Colonic mucosa (tissue), 4 donors: ENCODE data around the gene DCAF4L1. TPM values are rescaled to one million over a fixed set of nuclear protein-coding genes. Genes with fewer than 3 reads are reported as not detected.

ENCODE experiments used
- DNase-seq: peaks from one replicate; pipeline ENCODE4 v3.0.0-alpha.2; 2020
- H3K27ac ChIP-seq: fragments of 200-600 bp; one replicate; pipeline ENCODE4 v1.8.0; 2021
- H3K27me3 ChIP-seq: fragments of 200-600 bp; one replicate; pipeline ENCODE4 v1.8.0; 2021
- H3K36me3 ChIP-seq: fragments of 200-600 bp; one replicate; pipeline ENCODE4 v1.8.0; 2021
- H3K4me1 ChIP-seq: fragments of 200-600 bp; one replicate; pipeline ENCODE4 v1.8.0; 2021; ENCODE audit warnings: mild to moderate bottlenecking
- H3K4me3 ChIP-seq: fragments of 200-600 bp; one replicate; pipeline ENCODE4 v1.8.0; 2021
- H3K9ac ChIP-seq, 2 donors: one replicate each; pipeline ENCODE4 v1.7.0; 2013; ENCODE audit warnings: control low read depth in 2 of 2, low read depth in 2 of 2, low read length in 2 of 2
- H3K9me3 ChIP-seq: fragments of 200-600 bp; one replicate; pipeline ENCODE4 v1.8.0; 2021
- CTCF ChIP-seq: fragments of 200-600 bp; IDR thresholded peaks from one replicate; pipeline ENCODE4 v1.8.0; 2022; ENCODE audit warnings: antibody characterized with exemption, mild to moderate bottlenecking
- intact Hi-C: fragments of 100-400 bp; cut with DNase I; formaldehyde crosslinking; loops from one replicate; pipeline ENCODE4 v1.14.1; 2022
- total RNA-seq, 2 donors: library from RNA; stranded (reverse); fragmentation: NEBNext Ultra II Directional in 1 of 2; extraction: Animal tissue kit (Norgen Biotek cat#: 25700) in 1 of 2; gene quantifications; one replicate each; pipeline ENCODE4 v1.2.1, GENCODE V29; 2021
- donor health status: healthy.
- donor health status: DM: no; HTN: no; CAD: no.
- donor health status: DM: no; HTN: no; CAD: no.

The DCAF4L1 gene
- total RNA-seq, 2 donors from 2014 or later: 0.05 to 0.15 TPM

GRCh38 chr4:41935652-41936021, 45.9 kb upstream of the DCAF4L1 start:
- TF ChIP-seq CTCF: no peak
- Histone ChIP-seq H3K9me3 (no peaks in the 10 kb centered on the region), H3K4me3 (peak overlapping the region; percentile 86), H3K36me3 (no peaks in the 10 kb centered on the region), H3K27me3 (no peaks in the 10 kb centered on the region), H3K4me1 (no peaks in the 10 kb centered on the region), H3K9ac (peak overlapping the region; percentile 70 to 91), H3K27ac (peak overlapping the region; percentile 72)
- no peak for DNase-seq
- intact Hi-C loops: no loop called here

- Histone ChIP-seq H3K27ac (no peak overlapping the region), H3K36me3 (peaks cover 4% of the 10 kb centered on the region), H3K9ac (no peak overlapping the region), H3K27me3 (no peaks in the 10 kb centered on the region), H3K4me1 (no peaks in the 10 kb centered on the region), H3K4me3 (no peak overlapping the region), H3K9me3 (no peaks in the 10 kb centered on the region)
- DNase-seq: no peak
- intact Hi-C loops: no loop called here
- no peak for TF ChIP-seq CTCF
These were observed 42.4 kb upstream of the DCAF4L1 start for GRCh38 chr4:41939016-41939626.

GRCh38 chr4:41940834-41941233, 40.7 kb upstream of the DCAF4L1 start:
- H3K36me3 ChIP-seq: peaks cover 4% of the 10 kb centered on the region
- no peaks in the 10 kb centered on the region for H3K4me1 ChIP-seq
- TF ChIP-seq CTCF: no peak
- no peak for DNase-seq
- no peak overlapping the region for H3K9ac ChIP-seq
- intact Hi-C loops: no loop called here
- no peak overlapping the region for H3K4me3 ChIP-seq
- H3K9me3 ChIP-seq: no peaks in the 10 kb centered on the region
- H3K27me3 ChIP-seq: no peaks in the 10 kb centered on the region
- H3K27ac ChIP-seq: no peak overlapping the region

GRCh38 chr4:41943506-41943905, 38.0 kb upstream of the DCAF4L1 start:
- Histone ChIP-seq H3K4me1 (no peaks in the 10 kb centered on the region), H3K4me3 (no peak overlapping the region), H3K9me3 (no peaks in the 10 kb centered on the region), H3K36me3 (peaks cover 4% of the 10 kb centered on the region), H3K27ac (no peak overlapping the region), H3K27me3 (no peaks in the 10 kb centered on the region), H3K9ac (no peak overlapping the region)
- TF ChIP-seq CTCF: no peak
- DNase-seq: no peak
- intact Hi-C loops: no loop called here

DNA sequence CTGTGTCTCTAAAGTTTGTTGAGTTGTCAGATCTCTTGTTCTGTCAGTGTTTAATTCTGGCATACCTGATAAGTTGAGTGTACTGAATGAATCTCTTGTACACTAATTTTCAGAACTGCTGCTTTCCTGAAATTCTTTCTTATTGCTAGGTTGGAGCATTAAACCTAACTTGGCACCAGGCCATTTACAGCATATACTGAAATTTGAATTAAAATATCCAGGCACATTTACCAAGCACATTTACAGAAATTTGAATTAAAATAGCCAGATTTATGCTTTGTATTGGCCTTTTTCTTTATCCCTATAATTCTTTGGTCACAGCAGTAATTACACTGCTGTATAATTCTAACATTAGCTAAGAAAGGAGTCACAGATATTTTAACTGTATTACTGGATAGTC, 37.5 kb upstream of the DCAF4L1 start:
- no peak for DNase-seq
- peaks cover 4% of the 10 kb centered on the region for H3K36me3 ChIP-seq
- H3K27me3 ChIP-seq: no peaks in the 10 kb centered on the region
- H3K9ac ChIP-seq: no peak overlapping the region
- no peak for TF ChIP-seq CTCF
- intact Hi-C loops: no loop called here
- no peaks in the 10 kb centered on the region for H3K9me3 ChIP-seq
- H3K27ac ChIP-seq: no peak overlapping the region
- no peak overlapping the region for H3K4me3 ChIP-seq
- no peaks in the 10 kb centered on the region for H3K4me1 ChIP-seq
